Esophagus squamous epithelium (tissue), 4 donors: ENCODE results near the gene IFT27.

ENCODE experiments used
- POLR2A ChIP-seq, 4 donors: fragments of 450-650 bp; IDR thresholded peaks; one replicate each; pipeline ENCODE4 v1.6.1; 2017; ENCODE audit warnings: antibody characterized with exemption in 4 of 4, mild to moderate bottlenecking in 4 of 4, moderate library complexity in 3 of 4
- TF ChIP-seq, protein P1 (sequence below), 6 experiments: fragments of 450-650 bp in 4 of 6; fragments of 200-600 bp in 2 of 6; sonication (generic) in 2 of 6; IDR thresholded peaks; one replicate each; pipeline ENCODE4 v1.5.1; 2016 to 2019; ENCODE audit warnings: antibody characterized with exemption in 6 of 6, mild to moderate bottlenecking in 4 of 6, moderate library complexity in 4 of 6

DNA sequence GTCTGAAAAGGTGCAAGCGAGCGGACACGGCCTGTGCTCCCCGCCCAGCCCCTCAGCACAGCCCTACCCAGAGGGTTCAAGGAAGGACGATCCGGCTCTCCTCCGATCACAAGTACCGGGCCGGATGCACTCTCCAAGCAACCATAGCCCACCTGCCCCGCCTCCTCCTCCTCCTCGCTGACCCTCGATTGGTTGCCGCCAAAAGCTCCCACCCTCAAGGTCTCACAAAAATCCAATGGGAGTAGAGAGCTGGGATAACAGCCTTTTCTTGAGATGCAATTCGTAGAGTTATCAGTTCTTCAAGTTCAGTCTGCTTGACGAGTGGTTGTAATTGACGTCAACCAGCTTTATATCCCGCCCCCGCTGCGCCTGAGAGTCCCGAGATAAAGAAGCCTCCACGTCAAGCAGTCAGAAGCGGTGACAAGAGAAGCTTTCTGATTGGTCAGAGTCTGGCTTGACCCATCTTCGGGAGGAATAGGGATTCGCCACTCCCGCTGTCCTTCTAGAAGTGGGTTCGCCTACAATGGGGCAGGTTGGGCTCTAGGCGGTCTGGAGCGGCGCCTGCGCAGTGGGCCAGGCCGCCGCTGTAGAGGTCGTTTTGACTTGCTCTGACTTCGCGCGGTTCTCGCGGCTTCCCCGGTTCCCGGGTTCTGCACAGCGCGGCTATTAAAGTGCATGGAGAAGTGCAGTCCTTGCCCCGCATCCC, at the start of gene IFT27:
- TF ChIP-seq, protein P1, sequence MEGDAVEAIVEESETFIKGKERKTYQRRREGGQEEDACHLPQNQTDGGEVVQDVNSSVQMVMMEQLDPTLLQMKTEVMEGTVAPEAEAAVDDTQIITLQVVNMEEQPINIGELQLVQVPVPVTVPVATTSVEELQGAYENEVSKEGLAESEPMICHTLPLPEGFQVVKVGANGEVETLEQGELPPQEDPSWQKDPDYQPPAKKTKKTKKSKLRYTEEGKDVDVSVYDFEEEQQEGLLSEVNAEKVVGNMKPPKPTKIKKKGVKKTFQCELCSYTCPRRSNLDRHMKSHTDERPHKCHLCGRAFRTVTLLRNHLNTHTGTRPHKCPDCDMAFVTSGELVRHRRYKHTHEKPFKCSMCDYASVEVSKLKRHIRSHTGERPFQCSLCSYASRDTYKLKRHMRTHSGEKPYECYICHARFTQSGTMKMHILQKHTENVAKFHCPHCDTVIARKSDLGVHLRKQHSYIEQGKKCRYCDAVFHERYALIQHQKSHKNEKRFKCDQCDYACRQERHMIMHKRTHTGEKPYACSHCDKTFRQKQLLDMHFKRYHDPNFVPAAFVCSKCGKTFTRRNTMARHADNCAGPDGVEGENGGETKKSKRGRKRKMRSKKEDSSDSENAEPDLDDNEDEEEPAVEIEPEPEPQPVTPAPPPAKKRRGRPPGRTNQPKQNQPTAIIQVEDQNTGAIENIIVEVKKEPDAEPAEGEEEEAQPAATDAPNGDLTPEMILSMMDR (IDR thresholded peaks at IDR 0.05), result peak in 1 of 6 experiments; percentile 25
- peak in 1 of 4 donors; percentile 65 for TF ChIP-seq POLR2A (IDR thresholded peaks at IDR 0.05)
